Neuronal stem cell (in vitro differentiated cells): ENCODE results near the gene QSOX1.
"Not testable (repeated sequence)": the region's sequence is repeated elsewhere in the genome, so short reads cannot be mapped to it uniquely, and the experiment has no call there.

ENCODE experiments used
- DNase-seq: peaks from one replicate; pipeline ENCODE4 v3.0.0-alpha.2; 2013; ENCODE audit warnings: low spot score
- H2AFZ ChIP-seq: one replicate; pipeline ENCODE4 v1.6.1; 2013; ENCODE audit warnings: mild to moderate bottlenecking, low read length, inconsistent platforms
- H2AK5ac ChIP-seq: 2 replicates; pipeline ENCODE4 v1.6.1; 2013; ENCODE audit warnings: low read depth, mild to moderate bottlenecking, inconsistent platforms, low read length, moderate library complexity, mixed read lengths
- H2BK120ac ChIP-seq: 2 replicates; pipeline ENCODE4 v1.6.1; 2013; ENCODE audit warnings: low read depth, mild to moderate bottlenecking, inconsistent platforms, low read length, moderate library complexity, mixed read lengths
- H2BK12ac ChIP-seq: one replicate; pipeline ENCODE4 v1.6.1; 2013; ENCODE audit warnings: low read length, inconsistent platforms
- H2BK15ac ChIP-seq: 2 replicates; pipeline ENCODE4 v1.6.1; 2013; ENCODE audit warnings: mild to moderate bottlenecking, low read length, inconsistent platforms, mixed read lengths
- H2BK5ac ChIP-seq: one replicate; pipeline ENCODE4 v1.6.1; 2013; ENCODE audit warnings: inconsistent platforms, mild to moderate bottlenecking, low read length, moderate library complexity
- H3K14ac ChIP-seq: one replicate; pipeline ENCODE4 v1.6.1; 2013; ENCODE audit warnings: low read length, inconsistent platforms
- H3K18ac ChIP-seq: 2 replicates; pipeline ENCODE4 v1.6.1; 2013; ENCODE audit warnings: low read length, inconsistent platforms
- H3K23ac ChIP-seq: 2 replicates; pipeline ENCODE4 v1.6.1; 2013; ENCODE audit warnings: low read depth, mild to moderate bottlenecking, mixed read lengths, low read length, inconsistent platforms; ENCODE audit not compliant: poor library complexity
- H3K27ac ChIP-seq: replicated peaks from 3 replicates; pipeline ENCODE4 v1.5.1; 2013; ENCODE audit warnings: low read length, inconsistent platforms
- H3K27me3 ChIP-seq, 3 experiments: 2 replicates each; pipeline ENCODE4 v1.6.1; 2013; ENCODE audit warnings: low read length in 3 of 3, mild to moderate bottlenecking in 2 of 3, inconsistent platforms in 1 of 3, low read depth in 1 of 3, mixed read lengths in 1 of 3, moderate library complexity in 1 of 3; ENCODE audit not compliant: control insufficient read depth in 3 of 3, insufficient read depth in 3 of 3
- H3K36me3 ChIP-seq, 2 donors: replicated peaks in 1 of 2; 2 replicates each; pipeline ENCODE4 v1.6.1; 2013; ENCODE audit warnings: low read length in 2 of 2; ENCODE audit not compliant: control insufficient read depth in 2 of 2, insufficient read depth in 2 of 2
- H3K4ac ChIP-seq: 2 replicates; pipeline ENCODE4 v1.6.1; 2013; ENCODE audit warnings: inconsistent platforms, mild to moderate bottlenecking, low read length, moderate library complexity
- H3K4me1 ChIP-seq, 2 donors: 1 replicate in 1 of 2; 2 replicates in 1 of 2; pipeline ENCODE4 v1.6.1; 2013; ENCODE audit warnings: low read length in 2 of 2, low read depth in 1 of 2; ENCODE audit not compliant: control insufficient read depth in 2 of 2, insufficient read depth in 1 of 2
- H3K4me2 ChIP-seq: one replicate; pipeline ENCODE4 v1.6.1; 2013; ENCODE audit warnings: mild to moderate bottlenecking, low read length, inconsistent platforms; ENCODE audit not compliant: insufficient read depth, poor library complexity, severe bottlenecking
- H3K4me3 ChIP-seq, 2 donors: 2 replicates each; pipeline ENCODE4 v1.5.1; 2013; ENCODE audit warnings: low read length in 2 of 2, mild to moderate bottlenecking in 2 of 2, inconsistent platforms in 1 of 2, moderate library complexity in 1 of 2
- H3K79me1 ChIP-seq: one replicate; pipeline ENCODE4 v1.6.1; 2013; ENCODE audit warnings: low read depth, mild to moderate bottlenecking, inconsistent platforms, low read length, moderate library complexity
- H3K9ac ChIP-seq: one replicate; pipeline ENCODE4 v1.6.1; 2013; ENCODE audit warnings: mild to moderate bottlenecking, low read depth, low read length, inconsistent platforms; ENCODE audit not compliant: poor library complexity
- H3K9me3 ChIP-seq, 2 donors: replicated peaks in 1 of 2; 2 replicates each; pipeline versions ENCODE3 to v1.6.1; 2013; ENCODE audit warnings: low read length in 2 of 2, mild to moderate bottlenecking in 2 of 2, inconsistent platforms in 1 of 2, low read depth in 1 of 2, mixed read lengths in 1 of 2, moderate library complexity in 1 of 2; ENCODE audit not compliant: control insufficient read depth in 2 of 2, insufficient read depth in 1 of 2
- H4K8ac ChIP-seq: one replicate; pipeline ENCODE4 v1.6.1; 2013; ENCODE audit warnings: low read depth, mild to moderate bottlenecking, inconsistent platforms, low read length, moderate library complexity
- H4K91ac ChIP-seq: one replicate; pipeline ENCODE4 v1.6.1; 2013; ENCODE audit warnings: low read length, low read depth, mild to moderate bottlenecking, inconsistent platforms; ENCODE audit not compliant: poor library complexity
- WGBS, 2 donors: extraction: QIAGEN DNeasy Blood & Tissue Kit; methylation state at CpG; one replicate each; pipeline ENCODE4 v1.1.7; 2013; ENCODE audit warnings: missing lambda C conversion rate in 2 of 2, mixed read lengths in 1 of 2; ENCODE audit not compliant: insufficient read length in 2 of 2, insufficient replicate concordance in 1 of 2; ENCODE audit errors: extremely low coverage in 2 of 2; 5-methylcytosine and 5-hydroxymethylcytosine counted together

The QSOX1 gene

GRCh38 chr1:180133688-180134087, 21.0 kb upstream of the QSOX1 start:
- not testable (repeated sequence) for H3K4me3 ChIP-seq, H4K91ac ChIP-seq

DNA sequence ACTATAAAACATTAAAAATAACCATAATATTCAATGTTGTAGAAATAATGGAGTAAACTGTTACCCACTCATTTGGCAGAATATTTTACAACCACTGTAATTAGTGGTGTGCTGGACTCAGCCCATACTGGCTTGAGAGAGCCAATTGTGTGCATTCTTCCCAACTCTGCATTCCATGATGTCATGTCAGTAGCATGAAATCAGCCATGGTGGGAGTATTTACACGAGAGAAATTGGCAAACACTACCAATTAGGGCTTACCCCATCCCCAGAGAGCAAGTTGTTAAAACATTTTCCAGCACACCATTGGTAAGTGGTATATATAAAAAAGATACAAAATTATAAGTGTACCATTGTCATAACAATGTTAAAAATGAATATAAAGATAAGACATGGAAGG, 19.1 kb upstream of the QSOX1 start:
- Histone ChIP-seq H2AFZ (no peak overlapping the region), H2BK5ac (no peak overlapping the region), H3K36me3 (no peaks in the 10 kb centered on the region), H2AK5ac (no peak overlapping the region), H3K4me2 (no peak overlapping the region), H3K4me3 (no peak overlapping the region), H2BK120ac (no peak overlapping the region), H3K4me1 (no peaks in the 10 kb centered on the region), H3K79me1 (peaks cover 1% of the 10 kb centered on the region), H3K9me3 (no peaks in the 10 kb centered on the region), H4K8ac (no peak overlapping the region), H3K18ac (no peak overlapping the region), H2BK15ac (no peak overlapping the region), H3K27ac (no peak overlapping the region), H3K14ac (no peak overlapping the region), H3K27me3 (peaks cover 0 to 14% (median 0%) of the 10 kb centered on the region in 3 experiments), H2BK12ac (no peak overlapping the region), H3K23ac (no peak overlapping the region), H3K9ac (no peak overlapping the region), H3K4ac (no peak overlapping the region), H4K91ac (no peak overlapping the region)
- WGBS, 2 donors = no CpG with 5 or more reads among the region's 1 CpG
- no peak for DNase-seq

More at GRCh38 chr1:180133688-180134087, 21.0 kb upstream of the QSOX1 start:
- not testable (repeated sequence) for H3K23ac ChIP-seq, H3K18ac ChIP-seq, H2BK5ac ChIP-seq, H2BK120ac ChIP-seq, H3K27ac ChIP-seq, H3K4me2 ChIP-seq, H3K9ac ChIP-seq, H2BK12ac ChIP-seq, H3K79me1 ChIP-seq, H3K36me3 ChIP-seq, H2AFZ ChIP-seq, DNase-seq, H3K4me1 ChIP-seq, H3K9me3 ChIP-seq, H4K8ac ChIP-seq, H2BK15ac ChIP-seq, H2AK5ac ChIP-seq, H3K14ac ChIP-seq, H3K4ac ChIP-seq
- WGBS, 2 donors = no CpG with 5 or more reads among the region's 9 CpGs
- peaks cover 0 to 14% (median 0%) of the 10 kb centered on the region in 3 experiments for H3K27me3 ChIP-seq

DNA sequence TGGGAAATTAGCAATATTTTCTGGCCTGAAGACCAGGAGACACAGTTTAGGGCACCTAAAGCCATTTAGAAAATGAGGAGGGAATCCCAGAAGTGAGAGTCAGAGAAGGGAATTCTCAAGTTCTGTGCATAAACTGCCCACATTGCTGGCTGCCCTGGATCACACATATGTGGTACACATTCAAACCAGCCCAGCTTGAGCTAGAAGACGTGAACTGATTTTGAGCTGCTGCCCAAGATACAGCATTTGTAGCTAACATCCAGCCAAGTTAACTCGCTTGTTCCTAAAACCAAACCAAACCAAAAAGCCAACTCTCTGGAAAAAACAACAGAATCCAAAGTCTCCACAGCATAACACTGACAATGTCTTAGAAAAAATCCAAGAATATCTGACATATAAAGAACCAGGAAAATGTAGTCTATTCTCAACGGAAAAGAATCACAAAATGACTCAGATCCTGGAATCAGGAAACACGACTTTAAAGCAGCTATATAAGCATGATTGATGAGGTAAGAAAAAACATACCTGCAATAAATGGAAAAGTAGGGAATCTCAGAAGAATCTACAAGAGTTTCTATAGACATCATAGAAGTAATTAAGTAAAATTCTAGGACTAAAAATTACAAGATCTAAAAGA, 18.2 kb upstream of the QSOX1 start:
- Histone ChIP-seq H3K18ac (no peak overlapping the region), H3K36me3 (no peaks in the 10 kb centered on the region), H3K27ac (no peak overlapping the region), H3K4me2 (no peak overlapping the region), H2BK12ac (no peak overlapping the region), H3K14ac (no peak overlapping the region), H3K4ac (no peak overlapping the region), H3K4me1 (no peaks in the 10 kb centered on the region), H3K23ac (no peak overlapping the region), H3K27me3 (peaks cover 0 to 12% (median 0%) of the 10 kb centered on the region in 3 experiments), H4K91ac (no peak overlapping the region), H2AFZ (no peak overlapping the region), H2BK5ac (no peak overlapping the region), H3K9ac (no peak overlapping the region), H2BK15ac (no peak overlapping the region), H2AK5ac (no peak overlapping the region), H3K9me3 (no peaks in the 10 kb centered on the region), H4K8ac (no peak overlapping the region), H2BK120ac (no peak overlapping the region), H3K79me1 (peaks cover 1% of the 10 kb centered on the region), H3K4me3 (no peak overlapping the region)
- WGBS, 2 donors = no CpG with 5 or more reads among the region's 4 CpGs
- DNase-seq = no peak

DNA sequence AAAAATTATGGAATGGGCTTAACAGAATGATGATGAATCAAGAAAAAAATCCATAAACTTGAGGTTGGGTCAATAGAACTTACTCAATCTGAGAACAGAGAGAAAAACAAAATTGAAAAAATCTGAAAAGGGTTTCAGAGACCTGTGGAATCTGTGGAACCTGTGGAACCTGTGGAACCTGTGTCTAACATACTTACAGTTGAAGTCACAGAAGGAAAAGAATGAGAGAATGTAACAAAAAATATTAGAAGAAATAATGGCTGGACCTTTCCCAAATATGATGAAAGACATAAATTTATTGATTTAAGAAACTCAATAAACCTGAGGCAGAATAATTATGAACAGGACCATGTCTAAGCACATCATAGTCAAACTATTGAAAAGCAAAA, 17.7 kb upstream of the QSOX1 start:
- H2AK5ac ChIP-seq = no peak overlapping the region
- H2BK15ac ChIP-seq = no peak overlapping the region
- no peak overlapping the region for H3K4me3 ChIP-seq
- no peak overlapping the region for H2AFZ ChIP-seq
- H4K91ac ChIP-seq = no peak overlapping the region
- H3K36me3 ChIP-seq = no peaks in the 10 kb centered on the region
- no peak overlapping the region for H2BK5ac ChIP-seq
- no peaks in the 10 kb centered on the region for H3K79me1 ChIP-seq
- H3K18ac ChIP-seq = no peak overlapping the region
- no peak for DNase-seq
- no peak overlapping the region for H3K23ac ChIP-seq
- H3K27ac ChIP-seq = no peak overlapping the region
- H3K4ac ChIP-seq = no peak overlapping the region
- peaks cover 0 to 11% (median 0%) of the 10 kb centered on the region in 3 experiments for H3K27me3 ChIP-seq
- no peak overlapping the region for H3K4me2 ChIP-seq
- H2BK12ac ChIP-seq = no peak overlapping the region
- H3K9ac ChIP-seq = no peak overlapping the region
- H3K9me3 ChIP-seq = no peaks in the 10 kb centered on the region
- H3K4me1 ChIP-seq = no peaks in the 10 kb centered on the region
- no peak overlapping the region for H2BK120ac ChIP-seq
- H4K8ac ChIP-seq = no peak overlapping the region
- no peak overlapping the region for H3K14ac ChIP-seq
